H1 (cell line): ENCODE data around the gene BPHL.

Experiments used
- CHD2 ChIP-seq: IDR thresholded peaks from 2 replicates; pipeline ENCODE4 v1.6.1; 2012; ENCODE audit warnings: low read length, improper control_type of control experiment
- EP300 ChIP-seq, 2 experiments: IDR thresholded peaks; 1 replicate in 1 of 2; 2 replicates in 1 of 2; pipeline ENCODE4 v1.6.1; 2011 to 2012; ENCODE audit warnings: low read depth in 2 of 2, low read length in 2 of 2, mild to moderate bottlenecking in 2 of 2, borderline replicate concordance in 1 of 2, inconsistent platforms in 1 of 2, moderate library complexity in 1 of 2
- POLR2A ChIP-seq, 2 experiments: IDR thresholded peaks; 1 replicate in 1 of 2; 2 replicates in 1 of 2; pipeline ENCODE4 v1.6.1; 2011; ENCODE audit warnings: low read depth in 2 of 2, low read length in 2 of 2, mild to moderate bottlenecking in 2 of 2; ENCODE audit errors: control extremely low read depth in 1 of 2
- RAD21 ChIP-seq, 2 experiments: IDR thresholded peaks in 1 of 2; conservative IDR thresholded peaks in 1 of 2; 2 replicates each; pipeline ENCODE4 v1.6.1; 2011; ENCODE audit warnings: low read depth in 2 of 2, low read length in 2 of 2, improper control_type of control experiment in 1 of 2, inconsistent platforms in 1 of 2, mild to moderate bottlenecking in 1 of 2, moderate library complexity in 1 of 2
- SP1 ChIP-seq: IDR thresholded peaks from 2 replicates; pipeline ENCODE4 v1.6.1; 2011; ENCODE audit warnings: low read depth, low read length
- TF ChIP-seq, protein P1 (sequence below), 3 experiments: IDR thresholded peaks; 1 replicate in 2 of 3; 2 replicates in 1 of 3; pipeline versions ENCODE4 v1.5.1 to v1.6.1; 2011; ENCODE audit warnings: low read length in 3 of 3, mild to moderate bottlenecking in 3 of 3, inconsistent platforms in 2 of 3, low read depth in 1 of 3, moderate library complexity in 1 of 3; ENCODE audit not compliant: insufficient read depth in 1 of 3; ENCODE audit errors: control extremely low read depth in 1 of 3
- TF ChIP-seq, protein P2 (sequence below): IDR thresholded peaks from 2 replicates; pipeline ENCODE4 v1.6.1; 2012; ENCODE audit warnings: inconsistent platforms

DNA sequence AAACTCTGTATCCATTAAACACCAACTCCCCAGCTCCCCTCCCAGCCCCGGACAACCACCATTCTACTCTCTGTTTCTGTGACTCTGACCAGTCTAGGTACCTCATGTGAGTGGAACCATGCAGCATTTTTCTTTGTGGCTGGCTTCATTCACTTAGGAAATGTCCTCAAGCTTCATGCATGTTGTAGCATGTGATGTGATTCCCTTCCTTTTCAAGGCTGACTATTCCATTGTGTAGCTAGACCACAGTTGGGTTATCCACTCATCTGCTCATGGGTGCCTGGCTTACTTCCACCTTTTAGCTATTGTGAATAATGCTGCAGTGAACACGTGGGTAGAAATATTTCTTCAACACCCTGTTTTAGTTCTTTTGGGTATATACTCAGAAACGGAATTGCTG is 8.8 kb upstream of the BPHL start:
- TF ChIP-seq, protein P1, sequence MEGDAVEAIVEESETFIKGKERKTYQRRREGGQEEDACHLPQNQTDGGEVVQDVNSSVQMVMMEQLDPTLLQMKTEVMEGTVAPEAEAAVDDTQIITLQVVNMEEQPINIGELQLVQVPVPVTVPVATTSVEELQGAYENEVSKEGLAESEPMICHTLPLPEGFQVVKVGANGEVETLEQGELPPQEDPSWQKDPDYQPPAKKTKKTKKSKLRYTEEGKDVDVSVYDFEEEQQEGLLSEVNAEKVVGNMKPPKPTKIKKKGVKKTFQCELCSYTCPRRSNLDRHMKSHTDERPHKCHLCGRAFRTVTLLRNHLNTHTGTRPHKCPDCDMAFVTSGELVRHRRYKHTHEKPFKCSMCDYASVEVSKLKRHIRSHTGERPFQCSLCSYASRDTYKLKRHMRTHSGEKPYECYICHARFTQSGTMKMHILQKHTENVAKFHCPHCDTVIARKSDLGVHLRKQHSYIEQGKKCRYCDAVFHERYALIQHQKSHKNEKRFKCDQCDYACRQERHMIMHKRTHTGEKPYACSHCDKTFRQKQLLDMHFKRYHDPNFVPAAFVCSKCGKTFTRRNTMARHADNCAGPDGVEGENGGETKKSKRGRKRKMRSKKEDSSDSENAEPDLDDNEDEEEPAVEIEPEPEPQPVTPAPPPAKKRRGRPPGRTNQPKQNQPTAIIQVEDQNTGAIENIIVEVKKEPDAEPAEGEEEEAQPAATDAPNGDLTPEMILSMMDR (IDR thresholded peaks at IDR 0.05; ENCODE audit: control extremely low read depth in 1 of 3, insufficient read depth in 1 of 3, low read depth in 1 of 3, low read length in 3 of 3), result no peak
- TF ChIP-seq CHD2, result no peak
- TF ChIP-seq, protein P2, sequence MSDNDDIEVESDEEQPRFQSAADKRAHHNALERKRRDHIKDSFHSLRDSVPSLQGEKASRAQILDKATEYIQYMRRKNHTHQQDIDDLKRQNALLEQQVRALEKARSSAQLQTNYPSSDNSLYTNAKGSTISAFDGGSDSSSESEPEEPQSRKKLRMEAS, result no peak
- no peak for TF ChIP-seq EP300 (IDR thresholded peaks at IDR 0.05; ENCODE audit: borderline replicate concordance in 1 of 2, low read depth in 2 of 2, low read length in 2 of 2)
- TF ChIP-seq POLR2A (IDR thresholded peaks at IDR 0.05; ENCODE audit: control extremely low read depth in 1 of 2, low read depth in 2 of 2, low read length in 2 of 2), result no peak
- TF ChIP-seq RAD21 (IDR thresholded peaks at IDR 0.05 in 1 of 2, conservative IDR thresholded peaks at IDR 0.05 in 1 of 2; ENCODE audit: low read depth in 2 of 2, low read length in 2 of 2), result no peak
- TF ChIP-seq SP1, result no peak
